ENCODE measurements around the gene GALNT18. TPM values are rescaled to one million over a fixed set of nuclear protein-coding genes. Genes with fewer than 3 reads are reported as not detected.

GALNT18 gene
- total RNA-seq (21.6 TPM), polyA plus RNA-seq (33.2 TPM)

GRCh38 chr11:11621573-11622339 is at the start of gene GALNT18:
TSS of gene GALNT18 (minus strand) at chr11:11622005.
- under 1% methylated on average over 71 of the region's 71 CpGs for WGBS
- H3K36me3 ChIP-seq (ENCODE audit: insufficient read depth), result no peaks in the 10 kb centered on the region
- H3K27ac ChIP-seq (ENCODE audit: low read depth), result no peak within 1 kb of the TSS
- H3K4me1 ChIP-seq (ENCODE audit: insufficient read depth), result peaks cover 2% of the 10 kb centered on the region
- DNase-seq (ENCODE audit: extremely low spot score), result peak; percentile 66
- H3K4me3 ChIP-seq (ENCODE audit: low read depth, low read length), result peak within 1 kb of the TSS; percentile 56

DNA sequence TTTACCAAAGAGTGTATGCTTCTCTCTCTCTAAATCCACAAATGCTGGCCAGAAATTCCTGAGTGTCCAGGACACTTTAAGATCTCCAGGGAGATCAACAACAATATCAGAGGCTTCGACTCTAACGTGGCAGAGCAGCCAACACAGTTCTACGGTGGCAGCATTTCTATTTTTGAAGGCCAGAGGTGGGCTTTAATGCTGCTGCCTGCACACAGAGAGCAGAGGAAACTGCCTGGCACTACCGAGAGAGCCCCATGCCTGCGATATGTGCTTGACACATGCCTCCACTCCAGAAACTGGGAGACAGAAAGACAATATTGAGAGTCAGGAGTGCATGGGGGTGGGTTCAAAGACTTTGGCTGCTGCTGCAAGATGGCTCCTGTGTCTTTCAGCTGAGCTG is 48.8 kb upstream of the GALNT18 start:
- Histone ChIP-seq H3K27ac (ENCODE audit: low read depth) (no peak overlapping the region), H3K4me1 (ENCODE audit: insufficient read depth) (no peaks in the 10 kb centered on the region), H3K36me3 (ENCODE audit: insufficient read depth) (no peaks in the 10 kb centered on the region), H3K4me3 (ENCODE audit: low read depth, low read length) (no peak overlapping the region)
- 50% methylated on average over 5 of the region's 5 CpGs for WGBS
- DNase-seq (ENCODE audit: extremely low spot score), result no peak

DNA sequence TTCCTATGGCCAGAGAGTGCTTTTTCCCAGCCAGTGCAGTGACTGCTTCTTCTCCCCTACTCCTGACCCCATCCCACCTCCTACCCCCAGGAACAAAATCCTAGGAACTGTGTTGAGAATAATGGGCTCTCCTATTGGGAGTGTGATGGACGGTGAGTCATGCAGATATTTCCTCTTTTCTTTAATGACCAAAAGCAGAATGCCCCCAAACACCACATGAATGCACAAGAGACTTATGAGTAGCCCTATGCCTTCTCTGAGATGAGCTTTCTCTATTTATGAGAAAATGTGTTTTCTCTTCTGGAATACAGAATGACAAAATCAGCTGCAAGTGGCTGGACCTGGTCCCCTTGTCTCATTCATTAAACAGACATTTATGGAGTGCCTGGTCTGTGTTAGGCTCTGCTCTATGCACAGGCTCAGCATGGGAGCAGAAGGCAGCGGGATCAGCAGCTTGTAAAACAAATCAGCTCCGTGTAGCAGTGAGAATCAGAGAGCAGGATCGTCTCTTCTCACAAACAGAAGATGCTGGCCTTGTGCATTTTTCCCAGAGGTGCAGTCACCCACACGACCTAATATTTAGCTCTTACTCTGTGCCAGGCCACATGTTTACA is 47.5 kb upstream of the GALNT18 start:
- Histone ChIP-seq H3K4me3 (ENCODE audit: low read depth, low read length) (no peak overlapping the region), H3K36me3 (ENCODE audit: insufficient read depth) (no peaks in the 10 kb centered on the region), H3K4me1 (ENCODE audit: insufficient read depth) (no peaks in the 10 kb centered on the region), H3K27ac (ENCODE audit: low read depth) (no peak overlapping the region)
- 19% methylated on average over 5 of the region's 5 CpGs for WGBS
- DNase-seq (ENCODE audit: extremely low spot score), result no peak

DNA sequence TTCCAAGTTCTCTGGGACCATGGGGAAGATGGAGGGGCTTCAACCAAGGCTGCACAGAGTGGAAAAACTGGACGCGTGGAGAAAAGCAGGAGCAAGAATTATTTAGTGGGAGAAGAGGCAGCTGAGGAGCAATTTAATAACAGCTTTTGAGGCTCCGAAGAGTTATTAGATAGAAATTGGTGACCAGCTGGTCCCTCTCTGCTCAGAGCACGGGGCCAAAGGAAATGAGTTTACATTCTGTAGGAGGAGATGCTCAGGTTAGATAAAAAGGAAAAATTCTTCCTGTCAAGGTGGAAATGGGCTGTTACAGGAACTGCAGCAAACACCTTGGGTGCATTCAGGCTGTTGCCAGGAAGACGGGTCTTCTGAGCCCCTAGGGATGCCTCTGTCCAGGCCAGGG is 47.0 kb upstream of the GALNT18 start:
- no peak overlapping the region for H3K4me3 ChIP-seq (ENCODE audit: low read depth, low read length)
- no peak overlapping the region for H3K27ac ChIP-seq (ENCODE audit: low read depth)
- 57% methylated on average over 5 of the region's 5 CpGs for WGBS
- no peak for DNase-seq (ENCODE audit: extremely low spot score)
- H3K4me1 ChIP-seq (ENCODE audit: insufficient read depth), result no peaks in the 10 kb centered on the region
- no peaks in the 10 kb centered on the region for H3K36me3 ChIP-seq (ENCODE audit: insufficient read depth)

GRCh38 chr11:11668274-11668673 is 46.5 kb upstream of the GALNT18 start:
- WGBS, result 69% methylated on average over 3 of the region's 3 CpGs
- H3K4me1 ChIP-seq (ENCODE audit: insufficient read depth), result no peaks in the 10 kb centered on the region
- no peak overlapping the region for H3K27ac ChIP-seq (ENCODE audit: low read depth)
- no peak overlapping the region for H3K4me3 ChIP-seq (ENCODE audit: low read depth, low read length)
- no peaks in the 10 kb centered on the region for H3K36me3 ChIP-seq (ENCODE audit: insufficient read depth)
- DNase-seq (ENCODE audit: extremely low spot score), result no peak

DNA sequence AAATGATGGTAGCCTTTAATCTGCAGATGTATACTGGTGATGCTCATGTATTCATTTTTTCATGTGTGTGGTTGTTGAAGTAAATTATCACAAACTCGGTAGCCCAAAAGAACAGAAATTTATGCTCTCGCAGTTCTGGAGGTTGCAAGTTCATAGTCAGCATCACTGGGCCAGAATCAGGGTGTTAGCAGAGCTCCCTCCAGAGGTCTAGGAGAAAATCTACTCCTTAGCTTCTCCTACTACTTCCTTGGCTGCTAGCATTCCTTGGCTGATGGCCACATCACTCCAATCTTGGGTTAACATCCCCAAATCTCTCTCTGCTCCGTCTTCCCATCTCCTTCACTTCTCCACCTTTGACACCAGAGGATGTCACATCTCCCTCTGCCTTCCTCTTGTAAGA is 45.3 kb upstream of the GALNT18 start:
- H3K27ac ChIP-seq (ENCODE audit: low read depth), result no peak overlapping the region
- 93% methylated on average over 3 of the region's 3 CpGs for WGBS
- DNase-seq (ENCODE audit: extremely low spot score), result no peak
- H3K4me3 ChIP-seq (ENCODE audit: low read depth, low read length), result no peak overlapping the region
- H3K36me3 ChIP-seq (ENCODE audit: insufficient read depth), result no peaks in the 10 kb centered on the region
- H3K4me1 ChIP-seq (ENCODE audit: insufficient read depth), result no peaks in the 10 kb centered on the region

DNA sequence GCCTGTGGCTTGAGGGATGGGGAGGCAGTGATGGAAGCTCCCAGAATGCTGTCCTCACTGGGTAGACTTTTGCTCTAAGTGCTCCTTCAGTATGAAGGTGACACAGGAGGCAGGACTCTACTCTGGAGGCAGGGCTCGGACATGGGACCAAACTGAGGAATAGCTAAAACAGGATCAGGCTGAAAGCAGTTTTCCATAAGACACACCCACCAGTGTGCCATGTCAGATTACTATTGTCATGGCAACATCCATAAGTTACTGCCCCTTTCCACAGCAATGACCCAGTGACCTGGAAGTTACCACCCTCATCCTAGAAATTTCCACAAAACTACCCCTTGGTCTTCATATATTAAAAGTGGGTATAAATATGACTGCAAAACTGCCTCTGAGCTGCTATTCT is 43.6 kb upstream of the GALNT18 start:
- Histone ChIP-seq H3K4me1 (ENCODE audit: insufficient read depth) (no peaks in the 10 kb centered on the region), H3K27ac (ENCODE audit: low read depth) (no peak overlapping the region), H3K4me3 (ENCODE audit: low read depth, low read length) (no peak overlapping the region), H3K36me3 (ENCODE audit: insufficient read depth) (no peaks in the 10 kb centered on the region)
- 85% methylated on average over 1 of the region's 1 CpG for WGBS
- DNase-seq (ENCODE audit: extremely low spot score), result no peak

DNA sequence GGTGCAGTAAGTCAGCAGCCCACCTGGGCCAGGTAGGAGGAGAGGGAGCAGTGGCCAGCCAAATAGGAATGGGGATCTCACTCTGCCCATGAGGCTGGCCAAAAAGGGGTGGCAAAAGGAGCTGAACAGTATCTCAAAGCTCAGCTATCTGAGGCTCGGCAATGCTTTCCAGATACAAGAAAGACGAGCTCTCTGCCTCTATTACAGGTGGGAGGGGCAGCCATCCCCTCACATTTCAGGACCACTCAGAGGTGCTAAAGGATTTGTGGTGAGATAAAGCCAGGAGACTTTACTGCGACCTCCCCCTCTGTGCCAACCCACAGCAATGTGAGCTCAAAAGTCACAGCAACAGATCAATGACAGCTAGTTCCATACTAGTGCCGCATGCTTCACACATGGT is 42.1 kb upstream of the GALNT18 start:
- no peaks in the 10 kb centered on the region for H3K36me3 ChIP-seq (ENCODE audit: insufficient read depth)
- no peaks in the 10 kb centered on the region for H3K4me1 ChIP-seq (ENCODE audit: insufficient read depth)
- H3K4me3 ChIP-seq (ENCODE audit: low read depth, low read length), result no peak overlapping the region
- H3K27ac ChIP-seq (ENCODE audit: low read depth), result no peak overlapping the region
- DNase-seq (ENCODE audit: extremely low spot score), result no peak
- WGBS, result 63% methylated on average over 4 of the region's 4 CpGs

- Histone ChIP-seq H3K27ac (ENCODE audit: low read depth) (no peak overlapping the region), H3K36me3 (ENCODE audit: insufficient read depth) (no peaks in the 10 kb centered on the region), H3K4me3 (ENCODE audit: low read depth, low read length) (no peak overlapping the region), H3K4me1 (ENCODE audit: insufficient read depth) (no peaks in the 10 kb centered on the region)
- WGBS, result 94% methylated on average over 2 of the region's 2 CpGs
- DNase-seq (ENCODE audit: extremely low spot score), result no peak
Observed at GRCh38 chr11:11662578-11662977, 40.8 kb upstream of the GALNT18 start.

- DNase-seq (ENCODE audit: extremely low spot score), result no peak
- H3K4me3 ChIP-seq (ENCODE audit: low read depth, low read length), result no peak overlapping the region
- H3K27ac ChIP-seq (ENCODE audit: low read depth), result no peak overlapping the region
- no peaks in the 10 kb centered on the region for H3K36me3 ChIP-seq (ENCODE audit: insufficient read depth)
- no peaks in the 10 kb centered on the region for H3K4me1 ChIP-seq (ENCODE audit: insufficient read depth)
- WGBS, result 88% methylated on average over 9 of the region's 9 CpGs
Observed at GRCh38 chr11:11661326-11662040, 39.7 kb upstream of the GALNT18 start.

GRCh38 chr11:11660363-11660740 is 38.5 kb upstream of the GALNT18 start:
- Histone ChIP-seq H3K36me3 (ENCODE audit: insufficient read depth) (no peaks in the 10 kb centered on the region), H3K4me3 (ENCODE audit: low read depth, low read length) (no peak overlapping the region), H3K27ac (ENCODE audit: low read depth) (no peak overlapping the region), H3K4me1 (ENCODE audit: insufficient read depth) (no peaks in the 10 kb centered on the region)
- no peak for DNase-seq (ENCODE audit: extremely low spot score)
- 76% methylated on average over 3 of the region's 3 CpGs for WGBS

- no peak for DNase-seq (ENCODE audit: extremely low spot score)
- Histone ChIP-seq H3K4me1 (ENCODE audit: insufficient read depth) (no peaks in the 10 kb centered on the region), H3K4me3 (ENCODE audit: low read depth, low read length) (no peak overlapping the region), H3K27ac (ENCODE audit: low read depth) (no peak overlapping the region), H3K36me3 (ENCODE audit: insufficient read depth) (no peaks in the 10 kb centered on the region)
- WGBS, result 90% methylated on average over 3 of the region's 3 CpGs
Observed at GRCh38 chr11:11659567-11660362, 38.0 kb upstream of the GALNT18 start.

DNA sequence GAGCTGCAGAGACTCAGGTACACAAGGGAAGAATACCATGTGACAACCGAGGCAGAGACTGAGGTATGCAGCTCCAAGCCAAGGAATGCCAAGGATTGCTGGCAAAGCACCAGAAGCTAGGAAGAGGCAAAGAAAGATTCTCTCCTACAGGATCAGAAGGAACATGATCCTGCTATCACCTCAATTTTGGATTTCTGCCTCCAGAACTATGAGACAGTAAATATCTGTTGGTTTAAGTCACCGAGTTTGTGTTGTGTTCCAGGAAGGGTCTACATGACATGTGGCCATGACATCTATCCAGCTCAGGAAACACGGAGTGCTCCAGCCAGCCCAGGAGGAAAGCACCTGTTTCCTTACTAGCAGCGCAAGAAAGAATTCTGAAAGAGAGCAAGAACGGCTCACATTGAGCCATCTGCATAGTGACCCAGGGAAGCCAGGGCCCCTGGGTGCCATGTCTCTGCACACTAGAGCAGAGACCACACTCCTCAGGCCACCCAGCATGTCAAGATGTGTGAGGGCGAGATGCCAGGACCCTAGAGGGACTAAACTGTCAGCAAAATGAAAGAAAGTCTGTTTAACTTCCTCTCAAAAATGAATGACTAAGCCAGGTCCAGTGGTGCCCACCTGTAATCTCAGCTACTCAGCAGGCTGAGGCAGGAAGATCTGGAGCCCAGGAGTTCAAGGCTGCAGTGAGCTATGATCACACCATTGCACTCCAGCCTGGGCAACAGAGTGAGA is 35.6 kb upstream of the GALNT18 start:
- no peak for DNase-seq (ENCODE audit: extremely low spot score)
- Histone ChIP-seq H3K4me3 (ENCODE audit: low read depth, low read length) (no peak overlapping the region), H3K27ac (ENCODE audit: low read depth) (no peak overlapping the region), H3K4me1 (ENCODE audit: insufficient read depth) (no peaks in the 10 kb centered on the region), H3K36me3 (ENCODE audit: insufficient read depth) (no peaks in the 10 kb centered on the region)
- 66% methylated on average over 6 of the region's 6 CpGs for WGBS

Measured in urinary bladder (tissue), 4 donors.